ENCODE results near the gene ULK2. TPM values are rescaled to one million over a fixed set of nuclear protein-coding genes. Genes with fewer than 3 reads are reported as not detected.

Gene ULK2
- total and polyA plus RNA-seq, 10 of the 15 experiments (the other 5 are each of a cell fraction or from before 2014, with no cell fraction given) = 0.29 to 5.3 (median 1.6) TPM

GRCh38 chr17:19757536-19758180, 110.1 kb downstream of the ULK2 start:
- no peak for ATAC-seq
- RAD21 ChIA-PET (ENCODE audit: unreplicated experiment) = no interaction called here
- Histone ChIP-seq H3K4me3 (no peak overlapping the region), H3K9me3 (replicated peaks; ENCODE audit: control insufficient read depth, insufficient read depth, low read length) (no peaks in the 10 kb centered on the region), H3K36me3 (ENCODE audit: control insufficient read depth in 2 of 2, insufficient read depth in 2 of 2, low read length in 1 of 2) (no peaks in the 10 kb centered on the region), H3K4me2 (ENCODE audit: control insufficient read depth, insufficient read depth) (no peak overlapping the region), H4K20me1 (ENCODE audit: control insufficient read depth, insufficient read depth) (no peaks in the 10 kb centered on the region), H3K27ac (ENCODE audit: control insufficient read depth, insufficient read depth) (no peak overlapping the region), H3K4me1 (ENCODE audit: control insufficient read depth, insufficient read depth, low read length) (peaks cover 31% of the 10 kb centered on the region), H3K79me2 (ENCODE audit: control insufficient read depth, insufficient read depth, low read length) (no peaks in the 10 kb centered on the region), H3K27me3 (replicated peaks in 1 of 2; ENCODE audit: control insufficient read depth in 2 of 2, insufficient read depth in 2 of 2, low read length in 1 of 2) (no peaks in the 10 kb centered on the region), H3K9ac (ENCODE audit: control insufficient read depth, insufficient read depth, low read length) (no peak overlapping the region), H2AFZ (ENCODE audit: control insufficient read depth, low read depth, low read length) (no peak overlapping the region)
- POLR2A ChIA-PET = no interaction called here
- WGBS (ENCODE audit: insufficient coverage, insufficient replicate concordance, low lambda C conversion rate, missing lambda C conversion rate) = 56% methylated on average over 11 of the region's 12 CpGs
- DNase-seq (ENCODE audit: low read depth, low spot score) = no peak
- intact Hi-C loops (cut with micrococcal nuclease; ENCODE audit: unreplicated experiment) (no loop called here), in situ Hi-C loops (cut with MboI) (no loop called here)
- SMC1A ChIA-PET (ENCODE audit: uncharacterized antibody, unreplicated experiment) = interaction anchor here (0.6 kb wide), 1 partner anchor 181 kb away, joined by 4 read pairs; no protein-coding TSS in a partner anchor
- FAIRE-seq = no peak
- CTCF ChIA-PET = interaction anchor here (0.7 to 1.4 kb wide), 2 partner anchors 9 to 18 kb away, joined by 3 to 4 read pairs; no protein-coding TSS in a partner anchor
- no TSS peak for BruUV-seq (replicated peaks)
- no peak for TF ChIP-seq ESRRA (IDR thresholded peaks at IDR 0.05; ENCODE audit: low read length)
- TF ChIP-seq SRF (IDR thresholded peaks at IDR 0.05; ENCODE audit: low read depth in 2 of 2, low read length in 2 of 2) = no peak

GRCh38 chr17:19756546-19756945, 111.2 kb downstream of the ULK2 start:
- Histone ChIP-seq H3K9ac (ENCODE audit: control insufficient read depth, insufficient read depth, low read length) (no peak overlapping the region), H3K4me2 (ENCODE audit: control insufficient read depth, insufficient read depth) (no peak overlapping the region), H3K27ac (ENCODE audit: control insufficient read depth, insufficient read depth) (no peak overlapping the region), H3K9me3 (replicated peaks; ENCODE audit: control insufficient read depth, insufficient read depth, low read length) (no peaks in the 10 kb centered on the region), H3K4me1 (ENCODE audit: control insufficient read depth, insufficient read depth, low read length) (peaks cover 31% of the 10 kb centered on the region), H3K36me3 (ENCODE audit: control insufficient read depth in 2 of 2, insufficient read depth in 2 of 2, low read length in 1 of 2) (no peaks in the 10 kb centered on the region), H3K4me3 (no peak overlapping the region), H3K27me3 (replicated peaks in 1 of 2; ENCODE audit: control insufficient read depth in 2 of 2, insufficient read depth in 2 of 2, low read length in 1 of 2) (no peaks in the 10 kb centered on the region), H3K79me2 (ENCODE audit: control insufficient read depth, insufficient read depth, low read length) (no peaks in the 10 kb centered on the region), H2AFZ (ENCODE audit: control insufficient read depth, low read depth, low read length) (no peak overlapping the region), H4K20me1 (ENCODE audit: control insufficient read depth, insufficient read depth) (no peaks in the 10 kb centered on the region)
- DNase-seq (ENCODE audit: low read depth, low spot score) (no peak), ATAC-seq (no peak), FAIRE-seq (no peak)
- in situ Hi-C loops (cut with MboI) = no loop called here
- ChIA-PET POLR2A (interaction anchor here (0.6 kb wide), 1 partner anchor 24 kb away, joined by 3 read pairs; no protein-coding TSS in a partner anchor), CTCF (interaction anchor here (0.9 to 2.3 kb wide), 3 partner anchors 8 to 110 kb away, joined by 4 to 11 read pairs (median 7); no protein-coding TSS in a partner anchor), RAD21 (ENCODE audit: unreplicated experiment) (no interaction called here), SMC1A (ENCODE audit: uncharacterized antibody, unreplicated experiment) (no interaction called here)
- 94% methylated on average over 9 of the region's 10 CpGs for WGBS (ENCODE audit: insufficient coverage, insufficient replicate concordance, low lambda C conversion rate, missing lambda C conversion rate)
- intact Hi-C loops (cut with micrococcal nuclease; ENCODE audit: unreplicated experiment) = no loop called here
- BruUV-seq (replicated peaks) = no TSS peak
- TF ChIP-seq NBN (IDR thresholded peaks at IDR 0.05) (no peak), CTCF (IDR thresholded peaks at IDR 0.05 in 2 of 3, conservative IDR thresholded peaks at IDR 0.05 in 1 of 3; ENCODE audit: control insufficient read depth in 2 of 3, extremely low read depth in 1 of 3, insufficient read depth in 1 of 3, low read depth in 3 of 3, low read length in 3 of 3) (no peak), SIX5 (IDR thresholded peaks at IDR 0.05; ENCODE audit: low read depth, low read length, severe bottlenecking) (no peak), SUZ12 (IDR thresholded peaks at IDR 0.05; ENCODE audit: unreplicated experiment) (no peak), ZNF24 (IDR thresholded peaks at IDR 0.05) (no peak), CBX3 (IDR thresholded peaks at IDR 0.05; ENCODE audit: borderline replicate concordance, low read depth) (no peak), ATF7 (IDR thresholded peaks at IDR 0.05; ENCODE audit: low read depth) (no peak), HDGF (IDR thresholded peaks at IDR 0.05) (no peak)
- TF ChIP-seq, protein P1, sequence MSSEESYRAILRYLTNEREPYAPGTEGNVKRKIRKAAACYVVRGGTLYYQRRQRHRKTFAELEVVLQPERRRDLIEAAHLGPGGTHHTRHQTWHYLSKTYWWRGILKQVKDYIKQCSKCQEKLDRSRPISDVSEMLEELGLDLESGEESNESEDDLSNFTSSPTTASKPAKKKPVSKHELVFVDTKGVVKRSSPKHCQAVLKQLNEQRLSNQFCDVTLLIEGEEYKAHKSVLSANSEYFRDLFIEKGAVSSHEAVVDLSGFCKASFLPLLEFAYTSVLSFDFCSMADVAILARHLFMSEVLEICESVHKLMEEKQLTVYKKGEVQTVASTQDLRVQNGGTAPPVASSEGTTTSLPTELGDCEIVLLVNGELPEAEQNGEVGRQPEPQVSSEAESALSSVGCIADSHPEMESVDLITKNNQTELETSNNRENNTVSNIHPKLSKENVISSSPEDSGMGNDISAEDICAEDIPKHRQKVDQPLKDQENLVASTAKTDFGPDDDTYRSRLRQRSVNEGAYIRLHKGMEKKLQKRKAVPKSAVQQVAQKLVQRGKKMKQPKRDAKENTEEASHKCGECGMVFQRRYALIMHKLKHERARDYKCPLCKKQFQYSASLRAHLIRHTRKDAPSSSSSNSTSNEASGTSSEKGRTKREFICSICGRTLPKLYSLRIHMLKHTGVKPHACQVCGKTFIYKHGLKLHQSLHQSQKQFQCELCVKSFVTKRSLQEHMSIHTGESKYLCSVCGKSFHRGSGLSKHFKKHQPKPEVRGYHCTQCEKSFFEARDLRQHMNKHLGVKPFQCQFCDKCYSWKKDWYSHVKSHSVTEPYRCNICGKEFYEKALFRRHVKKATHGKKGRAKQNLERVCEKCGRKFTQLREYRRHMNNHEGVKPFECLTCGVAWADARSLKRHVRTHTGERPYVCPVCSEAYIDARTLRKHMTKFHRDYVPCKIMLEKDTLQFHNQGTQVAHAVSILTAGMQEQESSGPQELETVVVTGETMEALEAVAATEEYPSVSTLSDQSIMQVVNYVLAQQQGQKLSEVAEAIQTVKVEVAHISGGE (CRISPR knock-in tag; IDR thresholded peaks at IDR 0.05) = no peak
